Tibial nerve (tissue), 4 donors: Measurements from ENCODE around the gene ATAD3A.

Experiments used
- CTCF ChIP-seq, 5 experiments: fragments of 200-600 bp in 3 of 5; fragments of 450-650 bp in 2 of 5; sonication (generic) in 3 of 5; IDR thresholded peaks; one replicate each; pipeline ENCODE4 v1.5.1; 2016 to 2019; ENCODE audit warnings: antibody characterized with exemption in 5 of 5, mild to moderate bottlenecking in 3 of 5, moderate library complexity in 2 of 5
- EP300 ChIP-seq, 2 donors: sonication (generic); formaldehyde crosslinking; IDR thresholded peaks; one replicate each; pipeline ENCODE4 v1.6.1; 2017; ENCODE audit warnings: antibody characterized with exemption in 2 of 2, mild to moderate bottlenecking in 1 of 2
- POLR2A ChIP-seq, 2 donors: fragments of 450-650 bp; IDR thresholded peaks; one replicate each; pipeline ENCODE4 v1.6.1; 2017; ENCODE audit warnings: antibody characterized with exemption in 2 of 2, mild to moderate bottlenecking in 2 of 2, moderate library complexity in 2 of 2

- TF ChIP-seq CTCF (IDR thresholded peaks at IDR 0.05): no peak
- no peak for TF ChIP-seq POLR2A (IDR thresholded peaks at IDR 0.05)
- TF ChIP-seq EP300 (IDR thresholded peaks at IDR 0.05): no peak
Measured at GRCh38 chr1:1551524-1552262, 39.7 kb downstream of the ATAD3A start.
